WI38 (cell line): Measurements from ENCODE around the gene TMEM80.
"Not testable (repeated sequence)": the region's sequence is repeated elsewhere in the genome, so short reads cannot be mapped to it uniquely, and the experiment has no call there.

Experiments used
- H3K4me3 ChIP-seq: 2 replicates; pipeline ENCODE4 v1.5.1; 2011; ENCODE audit warnings: low read depth, mild to moderate bottlenecking, control low read depth, low read length
- TF ChIP-seq, protein P1 (sequence below): IDR thresholded peaks from 2 replicates; pipeline ENCODE4 v1.5.1; 2012; ENCODE audit warnings: low read depth, mild to moderate bottlenecking, control low read depth, low read length

TMEM80 gene

DNA sequence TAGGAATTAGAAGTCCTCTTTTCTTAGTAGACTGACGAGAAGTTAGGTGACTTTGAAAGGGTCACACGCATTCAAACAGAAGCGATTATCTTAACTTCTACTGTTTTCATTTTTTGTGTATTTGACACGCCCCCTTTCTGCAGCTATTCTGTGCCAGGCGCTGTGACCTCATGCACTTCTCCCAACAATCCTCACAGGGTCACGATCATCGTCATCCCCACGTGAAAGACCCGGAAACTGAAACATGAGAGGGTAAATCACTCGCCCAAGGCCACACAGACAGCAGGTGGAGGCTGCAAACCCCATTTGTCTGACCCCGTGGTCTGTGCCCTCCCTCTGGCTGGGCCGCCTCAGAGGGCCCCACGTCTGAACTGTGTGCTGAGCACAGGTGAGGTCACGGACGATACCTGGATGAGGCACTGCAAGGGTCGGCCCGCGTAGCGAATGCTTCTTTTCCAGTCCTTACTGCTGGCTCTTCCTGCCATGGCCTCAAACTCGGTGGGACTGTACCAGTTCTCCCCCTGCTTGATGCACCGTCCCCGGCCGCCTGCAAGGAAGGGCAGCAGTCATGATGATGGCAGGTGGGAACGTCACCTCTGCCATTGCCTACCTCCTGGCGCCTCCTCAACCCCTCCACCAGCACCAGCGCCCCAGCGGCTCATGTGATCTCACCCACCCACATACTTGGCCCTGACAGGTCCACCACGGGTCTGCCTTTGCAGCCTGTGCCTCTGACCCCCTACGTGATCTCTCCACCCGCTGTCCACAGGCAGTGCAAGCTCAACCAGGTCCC is 9.0 kb upstream of the TMEM80 start:
- no peak overlapping the region for H3K4me3 ChIP-seq
- TF ChIP-seq, protein P1, sequence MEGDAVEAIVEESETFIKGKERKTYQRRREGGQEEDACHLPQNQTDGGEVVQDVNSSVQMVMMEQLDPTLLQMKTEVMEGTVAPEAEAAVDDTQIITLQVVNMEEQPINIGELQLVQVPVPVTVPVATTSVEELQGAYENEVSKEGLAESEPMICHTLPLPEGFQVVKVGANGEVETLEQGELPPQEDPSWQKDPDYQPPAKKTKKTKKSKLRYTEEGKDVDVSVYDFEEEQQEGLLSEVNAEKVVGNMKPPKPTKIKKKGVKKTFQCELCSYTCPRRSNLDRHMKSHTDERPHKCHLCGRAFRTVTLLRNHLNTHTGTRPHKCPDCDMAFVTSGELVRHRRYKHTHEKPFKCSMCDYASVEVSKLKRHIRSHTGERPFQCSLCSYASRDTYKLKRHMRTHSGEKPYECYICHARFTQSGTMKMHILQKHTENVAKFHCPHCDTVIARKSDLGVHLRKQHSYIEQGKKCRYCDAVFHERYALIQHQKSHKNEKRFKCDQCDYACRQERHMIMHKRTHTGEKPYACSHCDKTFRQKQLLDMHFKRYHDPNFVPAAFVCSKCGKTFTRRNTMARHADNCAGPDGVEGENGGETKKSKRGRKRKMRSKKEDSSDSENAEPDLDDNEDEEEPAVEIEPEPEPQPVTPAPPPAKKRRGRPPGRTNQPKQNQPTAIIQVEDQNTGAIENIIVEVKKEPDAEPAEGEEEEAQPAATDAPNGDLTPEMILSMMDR = no peak

DNA sequence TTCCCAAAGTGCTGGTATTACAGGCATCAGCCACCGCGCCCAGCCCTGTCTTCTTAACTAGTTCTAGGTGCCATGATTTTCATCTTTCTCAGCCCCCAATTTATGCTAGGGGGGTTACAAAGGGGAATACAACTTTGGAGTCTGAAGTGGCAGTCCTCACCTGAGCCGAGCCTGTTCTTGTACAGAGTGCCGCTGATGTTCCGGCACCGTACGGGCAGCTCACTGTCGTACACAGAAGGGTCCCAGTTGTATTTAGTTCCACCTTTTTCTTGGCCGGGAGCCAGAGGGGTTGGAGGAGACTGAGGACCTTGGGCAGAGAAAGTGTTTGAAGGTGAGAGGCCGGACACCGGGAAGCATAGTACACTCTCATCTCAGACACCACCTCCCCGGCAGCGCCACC is 7.9 kb upstream of the TMEM80 start:
- TF ChIP-seq, protein P1 = no peak

DNA sequence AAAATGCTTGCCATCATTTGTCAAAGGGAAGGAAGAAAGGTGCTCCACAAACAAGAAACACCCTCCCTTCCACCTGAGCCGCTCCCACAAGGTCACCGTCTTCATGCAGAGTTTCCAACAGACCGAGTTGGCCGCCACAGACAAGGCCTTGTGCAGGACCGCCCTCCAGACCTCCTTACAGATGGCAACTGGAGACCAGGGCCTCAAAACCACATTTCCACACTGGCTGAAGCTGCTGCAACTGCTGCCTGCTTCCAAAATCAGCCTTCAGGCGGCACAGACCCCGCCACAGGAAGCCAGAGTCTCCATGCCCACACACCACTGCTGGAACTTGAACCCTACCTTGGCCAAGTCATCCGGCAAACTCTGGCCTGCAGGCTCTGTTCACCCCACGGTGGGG is 6.9 kb upstream of the TMEM80 start:
- TF ChIP-seq, protein P1 = no peak

More for the DNA sequence above, 7.9 kb upstream of the TMEM80 start:
- H3K4me3 ChIP-seq = no peak overlapping the region

DNA sequence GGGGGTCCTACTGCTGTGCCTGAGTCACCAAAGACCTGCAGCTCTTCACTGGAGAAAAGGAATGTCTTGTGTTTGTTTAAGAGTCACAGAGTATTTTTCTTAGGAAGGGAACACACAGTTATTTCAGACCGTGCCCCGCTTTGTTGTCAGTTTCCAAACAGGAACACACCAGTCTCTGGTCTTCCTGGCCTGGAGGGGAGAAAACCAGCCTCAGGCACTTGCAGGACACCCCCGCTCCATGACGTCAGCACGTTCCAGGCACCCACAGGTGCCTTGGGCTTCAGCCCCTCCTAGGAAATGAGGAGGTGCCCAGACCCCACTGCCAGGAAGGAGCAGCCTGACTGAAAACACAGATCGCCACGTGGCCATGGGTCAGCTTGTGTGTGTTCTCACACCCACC is 6.0 kb upstream of the TMEM80 start:
- no peak overlapping the region for H3K4me3 ChIP-seq
- TF ChIP-seq, protein P1 = no peak

More for the DNA sequence above, 6.9 kb upstream of the TMEM80 start:
- no peak overlapping the region for H3K4me3 ChIP-seq

DNA sequence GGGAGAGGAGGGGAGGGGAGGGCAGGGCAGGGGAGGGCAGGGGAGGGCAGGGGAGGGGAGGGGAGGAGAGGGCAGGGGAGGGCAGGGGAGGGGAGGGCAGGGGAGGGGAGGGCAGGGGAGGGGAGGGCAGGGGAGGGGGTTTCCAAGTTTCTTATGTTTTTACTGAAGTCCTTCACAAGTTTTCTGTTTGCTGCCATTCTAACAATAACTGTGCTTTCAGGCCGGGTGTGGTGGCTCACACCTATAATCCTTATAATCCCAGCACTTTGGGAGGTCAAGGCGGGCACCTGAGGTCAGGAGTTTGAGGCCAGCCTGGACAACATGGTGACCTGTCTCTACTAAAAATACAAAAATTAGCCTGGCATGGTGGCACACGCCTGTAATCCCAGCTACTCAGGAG is 5.4 kb upstream of the TMEM80 start:
- H3K4me3 ChIP-seq = not testable (repeated sequence)

DNA sequence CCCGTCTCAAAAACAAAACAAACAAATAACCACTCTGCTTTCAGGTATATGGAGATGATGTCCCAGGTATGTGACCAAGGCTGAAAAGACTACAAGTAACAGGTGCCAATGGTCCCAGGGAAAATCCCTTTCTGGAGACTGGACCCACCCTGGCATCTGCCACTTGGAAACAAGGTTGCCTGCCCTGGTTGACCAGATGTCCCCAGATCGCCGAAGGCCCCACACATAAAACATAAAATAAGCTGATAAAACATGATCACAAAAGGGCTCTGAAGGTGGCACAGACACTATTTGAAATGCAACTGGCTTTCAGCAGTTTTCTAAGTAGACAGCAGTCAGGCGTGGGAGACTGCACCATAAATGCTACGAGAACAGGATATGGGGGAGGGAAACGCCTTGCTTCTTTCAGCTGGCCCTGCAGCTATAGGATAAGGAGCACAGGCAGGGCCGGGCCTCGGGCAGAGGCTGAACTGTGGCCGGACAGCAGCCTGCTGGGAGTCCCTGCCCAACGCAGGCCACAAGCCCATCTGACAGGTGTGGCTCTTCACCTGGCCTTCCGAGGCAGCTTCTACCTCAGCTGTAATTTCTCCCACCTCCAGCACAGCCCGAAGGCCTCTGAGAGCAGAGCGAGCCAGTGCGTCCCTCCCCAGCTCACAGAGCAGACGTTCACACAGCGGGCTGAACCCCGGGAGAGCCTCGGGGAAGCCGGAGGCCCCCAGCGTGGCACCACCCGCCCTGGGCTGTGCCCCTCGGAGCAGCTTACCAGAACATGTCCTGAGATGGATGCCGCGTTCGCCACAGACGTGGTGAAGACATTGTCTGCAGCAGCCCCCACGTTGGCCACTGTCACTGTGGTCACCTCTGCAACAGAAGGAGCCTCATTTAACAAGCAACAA is 4.6 kb upstream of the TMEM80 start:
- no peak overlapping the region for H3K4me3 ChIP-seq
- TF ChIP-seq, protein P1 = no peak

DNA sequence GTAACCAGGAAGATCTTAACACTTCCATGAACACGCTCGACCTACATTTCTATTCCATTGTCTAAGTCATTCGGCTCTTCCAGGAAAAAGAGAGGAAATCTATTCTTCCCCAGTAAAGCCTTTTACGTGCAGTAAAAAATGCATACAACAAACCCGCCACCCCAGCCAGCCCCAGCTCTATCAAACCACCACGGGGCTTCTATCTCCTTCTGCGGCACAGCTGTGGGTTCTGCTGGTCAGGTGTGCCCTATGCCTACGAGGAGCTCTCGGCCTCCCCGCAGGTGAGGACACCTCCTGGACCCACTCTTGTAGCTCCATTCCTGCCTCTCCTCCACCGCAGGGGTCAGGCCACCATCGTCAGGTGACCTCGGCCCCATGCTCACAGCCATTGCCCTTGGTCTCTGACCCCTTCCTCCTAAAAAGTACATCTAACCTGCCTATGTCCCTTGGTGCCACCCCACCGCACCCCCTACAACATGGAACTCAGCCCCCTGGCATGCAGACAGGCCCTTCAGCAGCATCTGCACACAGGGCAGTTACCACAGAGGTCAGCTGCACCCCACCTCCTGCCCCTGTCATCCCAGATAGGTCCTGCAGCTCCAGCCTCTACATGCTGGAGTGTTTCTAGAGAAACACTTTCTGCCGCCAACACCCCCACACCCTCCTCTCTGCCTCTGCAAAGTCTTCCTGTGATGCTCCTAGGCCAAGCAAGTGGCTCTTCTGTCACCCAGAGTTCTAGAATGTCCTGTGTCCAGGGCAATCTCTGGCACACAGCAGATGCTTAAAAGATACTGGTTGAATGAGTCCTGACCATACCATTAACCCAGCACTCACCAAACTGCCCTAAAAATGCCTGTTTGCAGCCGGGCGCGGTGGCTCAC is 3.7 kb upstream of the TMEM80 start:
- TF ChIP-seq, protein P1 = no peak
- no peak overlapping the region for H3K4me3 ChIP-seq
